IPS-15b (cell line): ENCODE measurements around the gene ATXN1L.
"Not testable (repeated sequence)": the region's sequence is repeated elsewhere in the genome, so short reads cannot be mapped to it uniquely, and the experiment has no call there.

Source experiments
- H3K27me3 ChIP-seq: one replicate; pipeline ENCODE4 v1.6.1; 2013; ENCODE audit warnings: low read length; ENCODE audit not compliant: control insufficient read depth, insufficient read depth
- H3K36me3 ChIP-seq: one replicate; pipeline ENCODE4 v1.6.1; 2013; ENCODE audit warnings: low read length; ENCODE audit not compliant: control insufficient read depth, insufficient read depth
- H3K4me1 ChIP-seq: one replicate; pipeline ENCODE4 v1.6.1; 2013; ENCODE audit warnings: mild to moderate bottlenecking, low read length; ENCODE audit not compliant: control insufficient read depth, insufficient read depth
- H3K4me3 ChIP-seq: one replicate; pipeline ENCODE4 v1.5.1; 2013; ENCODE audit warnings: low read depth, low read length
- H3K9ac ChIP-seq: one replicate; pipeline ENCODE4 v1.6.1; 2013; ENCODE audit warnings: low read depth, mild to moderate bottlenecking, low read length
- H3K9me3 ChIP-seq: one replicate; pipeline ENCODE4 v1.6.1; 2013; ENCODE audit warnings: mild to moderate bottlenecking, low read length; ENCODE audit not compliant: control insufficient read depth, insufficient read depth

The ATXN1L gene

GRCh38 chr16:71854369-71854948, 8.7 kb downstream of the ATXN1L start:
- Histone ChIP-seq H3K9me3 (no peaks in the 10 kb centered on the region), H3K27me3 (no peaks in the 10 kb centered on the region), H3K4me1 (no peaks in the 10 kb centered on the region), H3K4me3 (no peak overlapping the region), H3K9ac (no peak overlapping the region), H3K36me3 (peaks cover 27% of the 10 kb centered on the region)

GRCh38 chr16:71855937-71856662, 10.3 kb downstream of the ATXN1L start:
- Histone ChIP-seq H3K4me1 (no peaks in the 10 kb centered on the region), H3K36me3 (peaks cover 21% of the 10 kb centered on the region), H3K27me3 (no peaks in the 10 kb centered on the region), H3K9me3 (no peaks in the 10 kb centered on the region), H3K9ac (no peak overlapping the region), H3K4me3 (no peak overlapping the region)

GRCh38 chr16:71859762-71860521, 14.2 kb downstream of the ATXN1L start:
- Histone ChIP-seq H3K4me3 (no peak overlapping the region), H3K27me3 (no peaks in the 10 kb centered on the region), H3K9ac (no peak overlapping the region), H3K9me3 (no peaks in the 10 kb centered on the region), H3K4me1 (no peaks in the 10 kb centered on the region), H3K36me3 (peaks cover 16% of the 10 kb centered on the region)

GRCh38 chr16:71863995-71864394, 18.2 kb downstream of the ATXN1L start:
- no peaks in the 10 kb centered on the region for H3K27me3 ChIP-seq
- peaks cover 17% of the 10 kb centered on the region for H3K36me3 ChIP-seq
- no peak overlapping the region for H3K9ac ChIP-seq
- H3K4me3 ChIP-seq, result no peak overlapping the region
- H3K9me3 ChIP-seq, result no peaks in the 10 kb centered on the region
- H3K4me1 ChIP-seq, result no peaks in the 10 kb centered on the region

- Histone ChIP-seq H3K4me1 (no peaks in the 10 kb centered on the region), H3K9ac (no peak overlapping the region), H3K4me3 (no peak overlapping the region), H3K36me3 (peaks cover 14% of the 10 kb centered on the region), H3K27me3 (no peaks in the 10 kb centered on the region), H3K9me3 (no peaks in the 10 kb centered on the region)
Observed at GRCh38 chr16:71865173-71865863, 19.5 kb downstream of the ATXN1L start.

GRCh38 chr16:71867175-71867574, 21.4 kb downstream of the ATXN1L start:
- not testable (repeated sequence) for H3K4me3 ChIP-seq, H3K27me3 ChIP-seq, H3K9ac ChIP-seq, H3K36me3 ChIP-seq, H3K9me3 ChIP-seq, H3K4me1 ChIP-seq

- no peak overlapping the region for H3K9ac ChIP-seq
- H3K4me3 ChIP-seq, result no peak overlapping the region
- H3K27me3 ChIP-seq, result no peaks in the 10 kb centered on the region
- H3K9me3 ChIP-seq, result no peaks in the 10 kb centered on the region
- H3K4me1 ChIP-seq, result no peaks in the 10 kb centered on the region
- H3K36me3 ChIP-seq, result peaks cover 9% of the 10 kb centered on the region
Observed at GRCh38 chr16:71867939-71868338, 22.2 kb downstream of the ATXN1L start.

- Histone ChIP-seq H3K36me3 (peaks cover 9% of the 10 kb centered on the region), H3K27me3 (no peaks in the 10 kb centered on the region)
Observed at GRCh38 chr16:71869089-71869488, 23.3 kb downstream of the ATXN1L start.

GRCh38 chr16:71870818-71871217, 25.0 kb downstream of the ATXN1L start:
- H3K4me3 ChIP-seq, result no peak overlapping the region
- no peak overlapping the region for H3K9ac ChIP-seq
- H3K36me3 ChIP-seq, result peaks cover 3% of the 10 kb centered on the region
- no peaks in the 10 kb centered on the region for H3K27me3 ChIP-seq
- no peaks in the 10 kb centered on the region for H3K9me3 ChIP-seq
- no peaks in the 10 kb centered on the region for H3K4me1 ChIP-seq

More at GRCh38 chr16:71869089-71869488, 23.3 kb downstream of the ATXN1L start:
- H3K4me1 ChIP-seq, result no peaks in the 10 kb centered on the region
- no peak overlapping the region for H3K4me3 ChIP-seq
- no peaks in the 10 kb centered on the region for H3K9me3 ChIP-seq
- no peak overlapping the region for H3K9ac ChIP-seq

- no peaks in the 10 kb centered on the region for H3K9me3 ChIP-seq
- H3K36me3 ChIP-seq, result peaks cover 3% of the 10 kb centered on the region
- no peak overlapping the region for H3K9ac ChIP-seq
- H3K4me1 ChIP-seq, result no peaks in the 10 kb centered on the region
- no peak overlapping the region for H3K4me3 ChIP-seq
- no peaks in the 10 kb centered on the region for H3K27me3 ChIP-seq
Observed at GRCh38 chr16:71873199-71873598, 27.4 kb downstream of the ATXN1L start.

- Histone ChIP-seq H3K4me1 (peaks cover 4% of the 10 kb centered on the region), H3K9ac (no peak overlapping the region), H3K9me3 (no peaks in the 10 kb centered on the region), H3K36me3 (no peaks in the 10 kb centered on the region), H3K27me3 (no peaks in the 10 kb centered on the region), H3K4me3 (no peak overlapping the region)
Observed at GRCh38 chr16:71878911-71879310, 33.1 kb downstream of the ATXN1L start.
